Pons (tissue), 1 donor: ENCODE measurements around the gene SIPA1L3.

ENCODE experiments used
- DNase-seq: peaks from one replicate; pipeline ENCODE4 v3.0.0-alpha.2; 2016; ENCODE audit warnings: low spot score

Gene SIPA1L3

GRCh38 chr19:37942516-37942902, 35.5 kb downstream of the SIPA1L3 start:
- no peak for DNase-seq

GRCh38 chr19:37943480-37943879, 36.5 kb downstream of the SIPA1L3 start:
- no peak for DNase-seq

GRCh38 chr19:37946132-37946531, 39.1 kb downstream of the SIPA1L3 start:
- DNase-seq: no peak

- no peak for DNase-seq
Measured at GRCh38 chr19:37947778-37948177, 40.8 kb downstream of the SIPA1L3 start.

- DNase-seq: no peak
Measured at GRCh38 chr19:37948362-37948761, 41.4 kb downstream of the SIPA1L3 start.

- no peak for DNase-seq
Measured at GRCh38 chr19:37950471-37951175, 43.6 kb downstream of the SIPA1L3 start.

GRCh38 chr19:37951816-37952210, 44.8 kb downstream of the SIPA1L3 start:
- DNase-seq: no peak

GRCh38 chr19:37953171-37953917, 46.3 kb downstream of the SIPA1L3 start:
- no peak for DNase-seq

- DNase-seq: no peak
Measured at GRCh38 chr19:37953918-37954303, 46.9 kb downstream of the SIPA1L3 start.

GRCh38 chr19:37954421-37954874, 47.4 kb downstream of the SIPA1L3 start:
- no peak for DNase-seq

GRCh38 chr19:37955986-37956385, 49.0 kb downstream of the SIPA1L3 start:
- DNase-seq: no peak

- no peak for DNase-seq
Measured at GRCh38 chr19:37957176-37957575, 50.2 kb downstream of the SIPA1L3 start.

GRCh38 chr19:37959665-37960114, 52.7 kb downstream of the SIPA1L3 start:
- DNase-seq: no peak

- no peak for DNase-seq
Measured at GRCh38 chr19:37961198-37961597, 54.2 kb downstream of the SIPA1L3 start.

- no peak for DNase-seq
Measured at GRCh38 chr19:37963190-37963936, 56.4 kb downstream of the SIPA1L3 start.

GRCh38 chr19:37964109-37964508, 57.1 kb downstream of the SIPA1L3 start:
- no peak for DNase-seq

GRCh38 chr19:37966211-37966661, 59.2 kb downstream of the SIPA1L3 start:
- no peak for DNase-seq

GRCh38 chr19:37966662-37967231, 59.7 kb downstream of the SIPA1L3 start:
- DNase-seq: no peak

- DNase-seq: no peak
Measured at GRCh38 chr19:37969695-37970094, 62.7 kb downstream of the SIPA1L3 start.

- no peak for DNase-seq
Measured at GRCh38 chr19:37970699-37971098, 63.7 kb downstream of the SIPA1L3 start.

- DNase-seq: no peak
Measured at GRCh38 chr19:37972803-37973202, 65.8 kb downstream of the SIPA1L3 start.

GRCh38 chr19:37973666-37974065, 66.7 kb downstream of the SIPA1L3 start:
- no peak for DNase-seq
